Measurements from ENCODE around the gene SNX24. TPM values are rescaled to one million over a fixed set of nuclear protein-coding genes. Genes with fewer than 3 reads are reported as not detected.
"Not testable (repeated sequence)": the region's sequence is repeated elsewhere in the genome, so short reads cannot be mapped to it uniquely, and the experiment has no call there.

SNX24 gene
- total and polyA plus RNA-seq, 8 donors = 1.2 to 38.5 (median 20.0) TPM

GRCh38 chr5:122967625-122968024, 122.2 kb downstream of the SNX24 start:
- intact Hi-C loops (cut with DNase I; ENCODE audit: low total_unique reads) = no loop called here
- Histone ChIP-seq H3K27ac (no peak overlapping the region), H3K9me3 (no peaks in the 10 kb centered on the region), H3K27me3 (no peaks in the 10 kb centered on the region), H3K36me3 (no peaks in the 10 kb centered on the region), H3K4me1 (peaks cover 0 to 9% (median 3%) of the 10 kb centered on the region in 4 donors), H3K4me3 (no peak overlapping the region)
- WGBS, 5 donors = 36 to 66% (median 64%) methylated on average over 7 to 8 of the region's 8 CpGs
- TF ChIP-seq POLR2AphosphoS5 (IDR thresholded peaks at IDR 0.05) = no peak
- no peak for TF ChIP-seq CTCF (IDR thresholded peaks at IDR 0.05)
- no peak for TF ChIP-seq POLR2A (IDR thresholded peaks at IDR 0.05)
- TF ChIP-seq EP300 (IDR thresholded peaks at IDR 0.05) = no peak
- peak in 1 of 2 donors; percentile 27 for DNase-seq

GRCh38 chr5:122968056-122968455, 122.6 kb downstream of the SNX24 start:
- 81 to 93% (median 91%) methylated on average over 6 of the region's 6 CpGs for WGBS, 5 donors
- H3K27ac ChIP-seq; H3K4me3 ChIP-seq; intact Hi-C loops (cut with DNase I; ENCODE audit: low total_unique reads); H3K36me3 ChIP-seq; H3K27me3 ChIP-seq; H3K9me3 ChIP-seq; DNase-seq; H3K4me1 ChIP-seq: not testable (repeated sequence)

GRCh38 chr5:122971333-122971732, 125.9 kb downstream of the SNX24 start:
- Histone ChIP-seq H3K27ac (no peak overlapping the region), H3K4me1 (peaks cover 0 to 9% (median 0%) of the 10 kb centered on the region in 4 donors), H3K36me3 (no peaks in the 10 kb centered on the region), H3K27me3 (no peaks in the 10 kb centered on the region), H3K4me3 (no peak overlapping the region), H3K9me3 (no peaks in the 10 kb centered on the region)
- no peak for DNase-seq
- 49 to 77% (median 58%) methylated on average over 2 of the region's 2 CpGs for whole genome bisulfite sequencing, 5 donors
- no peak for TF ChIP-seq POLR2A (IDR thresholded peaks at IDR 0.05)
- no peak for TF ChIP-seq POLR2AphosphoS5 (IDR thresholded peaks at IDR 0.05)
- TF ChIP-seq CTCF (IDR thresholded peaks at IDR 0.05) = no peak
- no peak for TF ChIP-seq EP300 (IDR thresholded peaks at IDR 0.05)
- intact Hi-C loops (cut with DNase I; ENCODE audit: low total_unique reads) = no loop called here

GRCh38 chr5:122972877-122973276, 127.5 kb downstream of the SNX24 start:
- TF ChIP-seq POLR2AphosphoS5 (IDR thresholded peaks at IDR 0.05) = no peak
- TF ChIP-seq CTCF (IDR thresholded peaks at IDR 0.05) = no peak
- no peak for TF ChIP-seq POLR2A (IDR thresholded peaks at IDR 0.05)
- no peak for TF ChIP-seq EP300 (IDR thresholded peaks at IDR 0.05)
- Histone ChIP-seq H3K9me3 (no peaks in the 10 kb centered on the region), H3K27ac (no peak overlapping the region), H3K27me3 (no peaks in the 10 kb centered on the region), H3K36me3 (no peaks in the 10 kb centered on the region), H3K4me3 (no peak overlapping the region), H3K4me1 (peaks cover 0 to 10% (median 2%) of the 10 kb centered on the region in 4 donors)
- intact Hi-C loops (cut with DNase I; ENCODE audit: low total_unique reads) = no loop called here
- no peak for DNase-seq
- 95 to 98% (median 97%) methylated on average over 4 of the region's 4 CpGs for WGBS, 5 donors

- H3K36me3 ChIP-seq; intact Hi-C loops (cut with DNase I; ENCODE audit: low total_unique reads); DNase-seq; H3K9me3 ChIP-seq; H3K4me1 ChIP-seq; H3K27ac ChIP-seq; H3K4me3 ChIP-seq; H3K27me3 ChIP-seq: not testable (repeated sequence)
- WGBS, 5 donors = 89 to 100% (median 92%) methylated on average over 1 of the region's 1 CpG
Measured at GRCh38 chr5:122973759-122974158, 128.3 kb downstream of the SNX24 start.

GRCh38 chr5:122974251-122974650, 128.8 kb downstream of the SNX24 start:
- DNase-seq; intact Hi-C loops (cut with DNase I; ENCODE audit: low total_unique reads); H3K9me3 ChIP-seq; H3K36me3 ChIP-seq; H3K4me1 ChIP-seq; H3K27me3 ChIP-seq; H3K27ac ChIP-seq; H3K4me3 ChIP-seq: not testable (repeated sequence)
- WGBS, 5 donors = 93 to 99% (median 98%) methylated on average over 3 of the region's 3 CpGs
